ENCODE results near the gene SLC9A8.

Gene SLC9A8

DNA sequence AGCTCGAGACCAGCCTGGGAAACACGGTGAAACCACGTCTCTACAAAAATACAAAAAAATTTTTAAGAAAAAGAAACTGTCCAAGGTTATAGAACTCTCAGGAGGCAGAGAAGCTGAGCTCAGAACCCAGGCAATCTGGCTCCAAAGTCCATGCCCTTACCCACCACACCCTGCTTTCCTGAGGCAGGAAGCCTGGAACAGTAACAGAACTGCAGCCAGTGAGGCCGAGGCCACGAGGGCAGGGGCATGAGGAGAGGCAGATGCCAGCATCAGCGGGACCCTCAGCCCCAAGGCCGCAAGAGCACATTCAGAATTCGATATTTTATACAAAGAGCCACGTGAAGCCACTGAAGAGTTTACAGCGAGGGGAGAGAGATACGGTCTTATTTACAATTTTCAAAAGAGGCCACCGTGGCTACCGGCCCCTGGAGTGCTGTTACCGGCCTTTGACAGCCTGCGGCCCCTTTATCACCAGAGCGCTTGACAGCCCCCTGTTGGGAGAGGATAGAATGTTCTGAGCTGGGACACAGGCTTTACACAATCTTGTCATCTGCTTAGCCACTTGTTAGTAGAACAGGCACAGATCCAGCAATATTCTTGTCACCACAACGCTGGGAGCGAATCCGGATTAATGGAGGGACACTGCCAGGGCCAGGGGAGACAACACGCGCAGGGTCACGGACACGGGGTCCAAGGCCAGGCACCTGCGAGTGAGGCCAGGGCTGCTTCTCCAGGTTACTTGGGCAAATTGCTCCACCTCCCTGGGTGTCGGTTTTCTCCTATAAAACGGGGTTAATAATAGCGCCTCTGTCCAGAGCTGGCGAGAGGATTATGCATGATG is 97.1 kb downstream of the SLC9A8 start:
- in situ Hi-C loops (cut with HindIII; ENCODE audit: low sequenced_read_pairs) = loop anchor here (5.0 kb wide), 1 partner anchor 47 kb away; no protein-coding TSS in a partner anchor

GRCh38 chr20:49910340-49910706 is 97.7 kb downstream of the SLC9A8 start:
- in situ Hi-C loops (cut with HindIII; ENCODE audit: low sequenced_read_pairs) = loop anchor here (5.0 kb wide), 1 partner anchor 48 kb away; no protein-coding TSS in a partner anchor

DNA sequence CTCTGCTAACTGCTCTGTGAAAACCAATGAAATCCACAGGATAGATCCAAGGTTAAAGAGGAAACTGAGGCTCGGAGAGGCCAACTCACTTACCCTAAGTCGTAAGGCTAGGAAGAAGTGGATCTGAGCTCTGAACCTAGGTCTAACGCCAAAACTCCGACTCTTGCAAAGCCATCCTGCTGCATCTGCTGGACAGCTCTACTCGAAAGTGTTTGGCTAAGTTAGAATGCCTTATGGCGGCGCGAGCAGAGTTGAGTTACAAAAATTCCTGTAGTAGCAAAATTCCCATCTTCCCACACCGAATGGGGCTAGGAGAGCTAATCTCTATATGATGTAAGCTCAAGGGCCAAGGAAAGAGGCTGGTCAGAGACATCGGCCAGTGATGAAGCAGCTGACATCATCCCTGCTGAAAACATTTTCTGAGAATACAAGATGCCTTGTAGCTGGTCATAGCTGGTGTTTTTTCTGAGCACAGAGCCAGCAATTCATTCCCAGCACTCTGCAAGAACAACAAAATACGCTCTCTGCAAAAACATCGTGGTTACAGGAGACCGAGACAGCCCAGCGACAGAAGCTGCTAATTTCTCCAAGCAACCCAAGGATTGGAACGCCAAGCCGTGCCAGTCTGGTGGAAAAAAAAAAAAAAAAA is 100.9 kb downstream of the SLC9A8 start:
- in situ Hi-C loops (cut with HindIII; ENCODE audit: low sequenced_read_pairs) = loop anchor here (5.0 kb wide), 1 partner anchor 51 kb away; no protein-coding TSS in a partner anchor

- in situ Hi-C loops (cut with HindIII; ENCODE audit: low sequenced_read_pairs) = loop anchor here (5.0 kb wide), 1 partner anchor 52 kb away; no protein-coding TSS in a partner anchor
Observed at GRCh38 chr20:49914310-49915117, 101.9 kb downstream of the SLC9A8 start.

DNA sequence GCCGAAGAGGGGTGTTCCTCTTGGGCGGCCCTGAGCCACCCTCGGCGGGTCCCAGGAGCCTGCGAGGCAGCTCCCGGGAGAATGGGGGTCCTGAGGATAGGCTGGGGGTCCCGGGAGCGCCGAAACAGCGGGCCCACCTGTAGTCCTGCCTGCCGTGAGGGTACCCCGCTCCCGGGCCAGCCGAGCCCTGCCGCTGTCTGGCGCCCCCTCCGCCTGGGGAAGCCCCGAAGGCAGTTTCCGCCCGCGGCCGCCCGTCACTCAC is 102.4 kb downstream of the SLC9A8 start:
- in situ Hi-C loops (cut with HindIII; ENCODE audit: low sequenced_read_pairs) = no loop called here

DNA sequence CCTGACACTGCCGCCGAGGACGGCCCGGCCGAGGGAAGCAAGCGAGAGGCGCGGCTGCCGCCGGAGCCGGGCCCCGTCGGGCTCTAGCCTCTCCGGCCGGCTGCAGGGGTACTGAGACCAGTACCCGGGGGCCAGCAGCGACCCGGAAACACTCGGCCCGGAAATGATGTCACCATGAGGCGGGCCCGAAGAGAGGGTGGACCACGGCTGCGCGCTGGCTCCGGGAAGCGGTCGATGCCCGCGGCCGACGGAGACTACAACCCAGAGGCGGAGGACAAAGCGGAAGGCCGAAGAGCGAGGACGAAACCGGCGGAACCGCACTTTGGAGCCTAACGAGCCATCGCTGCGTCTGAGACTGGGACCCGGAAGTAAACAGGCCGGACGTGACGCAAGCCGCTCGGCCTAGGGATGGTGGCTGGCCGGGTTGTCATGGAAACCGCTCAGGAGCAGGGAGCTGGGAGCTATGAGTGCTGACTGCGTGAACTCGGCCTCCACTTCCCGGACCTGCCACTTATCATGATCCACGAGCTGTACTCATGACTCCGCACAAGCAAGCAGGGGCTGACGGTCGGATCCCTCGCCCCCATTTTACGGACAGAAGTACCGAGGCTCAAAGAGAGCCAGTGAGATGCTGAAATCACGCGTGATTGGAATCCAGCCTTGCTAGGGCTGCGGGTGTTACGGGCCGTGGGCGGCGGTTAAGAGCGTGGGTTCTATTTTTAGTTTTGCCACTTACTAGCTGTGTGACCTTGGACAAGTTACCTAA is 102.9 kb downstream of the SLC9A8 start, which contains the start of gene SPATA2:
TSS of gene SPATA2 (minus strand) at position 150 of the 766 bp plus-strand sequence. CDS start 7,039 bp downstream, outside the sequence.
- in situ Hi-C loops (cut with HindIII; ENCODE audit: low sequenced_read_pairs) = no loop called here

GRCh38 chr20:49916146-49917002 is 103.7 kb downstream of the SLC9A8 start:
- in situ Hi-C loops (cut with HindIII; ENCODE audit: low sequenced_read_pairs) = no loop called here

DNA sequence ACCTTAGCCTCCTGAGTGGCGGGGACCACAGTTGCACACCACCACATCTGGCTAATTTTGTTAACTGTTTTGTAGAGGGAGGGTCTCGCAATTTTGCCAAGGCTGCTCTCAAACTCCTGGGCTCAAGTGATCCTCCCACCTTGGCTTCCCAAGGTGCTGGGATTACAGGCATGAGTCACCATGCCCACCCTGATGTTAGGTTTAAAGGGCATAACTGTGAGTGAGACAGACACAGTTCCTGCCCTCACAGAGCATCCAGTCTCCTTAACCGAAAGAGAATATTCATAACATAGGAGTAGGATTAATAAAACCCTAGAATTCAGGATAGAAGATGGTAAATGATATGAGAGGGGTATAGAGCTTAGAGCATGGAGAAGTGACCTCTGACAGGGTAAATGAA is 105.8 kb downstream of the SLC9A8 start:
- in situ Hi-C loops (cut with HindIII; ENCODE audit: low sequenced_read_pairs) = no loop called here

GRCh38 chr20:49919009-49919408 is 106.4 kb downstream of the SLC9A8 start:
- in situ Hi-C loops (cut with HindIII; ENCODE audit: low sequenced_read_pairs) = no loop called here

- in situ Hi-C loops (cut with HindIII; ENCODE audit: low sequenced_read_pairs) = no loop called here
Observed at GRCh38 chr20:49919461-49919860, 106.8 kb downstream of the SLC9A8 start.

DNA sequence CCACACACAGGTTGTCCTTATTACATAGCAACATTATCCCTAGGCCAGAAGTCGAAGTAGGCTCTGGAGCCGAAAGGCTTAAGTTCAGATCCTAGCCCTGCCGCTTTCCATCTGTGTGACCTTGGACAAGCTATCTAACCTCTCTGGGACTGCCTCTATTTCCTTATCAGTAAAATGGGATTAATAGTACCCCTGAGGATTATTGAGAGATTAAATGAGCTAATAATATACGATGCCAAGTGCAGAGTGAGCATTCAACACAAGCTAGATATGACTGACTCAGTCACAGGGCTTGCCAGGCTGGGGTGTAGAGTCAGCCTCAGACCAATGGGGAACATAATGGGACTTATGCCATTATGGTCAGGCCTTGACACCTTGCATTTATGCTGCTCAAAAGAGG is 111.6 kb downstream of the SLC9A8 start:
- in situ Hi-C loops (cut with HindIII; ENCODE audit: low sequenced_read_pairs) = no loop called here

GRCh38 chr20:49925901-49926454 is 113.3 kb downstream of the SLC9A8 start:
- in situ Hi-C loops (cut with HindIII; ENCODE audit: low sequenced_read_pairs) = no loop called here

GRCh38 chr20:49928411-49929141 is 115.9 kb downstream of the SLC9A8 start:
- in situ Hi-C loops (cut with HindIII; ENCODE audit: low sequenced_read_pairs) = no loop called here

DNA sequence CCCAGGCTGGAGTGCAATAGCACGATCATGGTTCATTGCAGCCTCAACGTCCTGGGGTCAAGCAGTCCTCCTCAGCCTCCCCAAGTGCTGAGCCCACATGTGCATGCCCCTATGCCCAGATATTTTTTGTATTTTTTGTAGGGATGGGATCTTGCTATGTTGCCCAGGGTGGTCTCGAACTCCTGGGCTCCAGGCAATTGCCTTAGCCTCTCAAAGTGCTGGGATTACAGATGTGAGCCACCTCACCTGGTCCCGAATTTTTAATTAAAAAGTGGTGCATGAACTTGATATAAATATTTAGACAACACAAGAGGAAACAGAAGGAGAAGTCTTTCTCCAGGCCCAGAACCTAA is 116.5 kb downstream of the SLC9A8 start:
- in situ Hi-C loops (cut with HindIII; ENCODE audit: low sequenced_read_pairs) = no loop called here

DNA sequence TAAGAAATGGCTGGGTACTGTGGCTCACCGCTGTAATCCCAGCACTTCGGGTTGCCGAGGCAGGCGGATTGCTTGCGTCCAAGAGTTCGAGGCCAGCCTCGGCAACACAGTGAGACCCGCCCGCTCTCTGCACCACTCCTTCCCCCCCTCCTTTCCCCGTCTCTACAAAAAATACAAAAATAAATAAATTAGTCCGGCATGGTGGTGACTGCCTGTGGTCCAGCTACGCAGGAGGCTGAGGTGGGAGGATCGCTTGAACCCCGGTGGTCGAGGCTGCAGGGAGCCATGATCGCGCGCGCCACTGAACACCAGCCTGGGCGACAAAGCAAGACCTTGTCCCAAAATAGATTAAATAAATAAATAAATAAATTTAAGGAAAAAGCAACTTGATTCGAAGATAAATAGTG is 123.1 kb downstream of the SLC9A8 start:
- in situ Hi-C loops (cut with HindIII; ENCODE audit: low sequenced_read_pairs) = no loop called here

- in situ Hi-C loops (cut with HindIII; ENCODE audit: low sequenced_read_pairs) = no loop called here
Observed at GRCh38 chr20:49936153-49937026, 123.8 kb downstream of the SLC9A8 start, which contains the start of gene RNF114. Gene RNF114, plus strand, starts transcription at chr20:49936397. Its CDS starts 16 bp downstream, at chr20:49936413.

DNA sequence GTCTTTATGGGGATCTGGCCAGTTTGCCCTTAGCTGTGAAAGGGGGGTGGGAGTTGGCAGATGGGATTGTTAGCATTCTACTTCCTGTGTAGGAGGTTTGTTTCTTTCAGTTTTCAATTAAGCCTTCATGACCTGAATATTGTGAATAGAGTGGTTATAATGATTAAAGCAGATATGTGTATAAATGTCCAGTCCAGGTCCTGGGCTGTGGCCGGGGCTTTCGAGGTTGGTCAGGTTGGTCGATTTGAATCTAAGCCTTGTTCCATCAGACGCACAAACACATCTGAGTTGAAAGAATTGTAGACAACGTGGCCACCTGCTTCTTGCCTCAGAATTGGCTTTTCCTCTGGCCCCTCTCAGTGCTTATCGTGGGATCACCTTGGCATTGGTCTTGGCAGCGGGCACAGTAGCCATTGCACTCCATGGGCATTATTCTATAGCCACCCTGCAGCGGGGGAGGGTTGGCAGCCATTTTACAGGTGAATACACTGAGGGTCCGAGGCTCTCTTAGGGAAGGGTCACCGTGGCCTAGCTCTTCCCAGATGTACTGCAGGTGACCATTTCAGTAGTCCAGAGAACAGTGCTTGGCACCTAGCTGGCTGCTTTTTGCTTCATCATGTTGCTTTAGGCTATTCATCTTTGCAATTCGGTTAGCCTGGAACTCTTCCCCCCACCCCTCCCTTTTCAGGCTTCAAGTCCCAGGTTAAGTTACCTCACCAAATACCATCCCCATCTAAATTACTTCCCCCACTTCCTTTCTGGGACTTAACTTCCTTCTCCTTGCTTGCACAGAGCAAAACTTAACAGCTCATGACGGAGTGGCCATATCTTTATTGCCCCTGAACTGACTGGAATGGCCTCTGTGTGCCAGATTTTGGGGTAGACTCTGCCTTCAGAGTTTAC is 124.7 kb downstream of the SLC9A8 start:
- in situ Hi-C loops (cut with HindIII; ENCODE audit: low sequenced_read_pairs) = no loop called here

Data from endothelial cell of hepatic sinusoid (primary cell).